Liver (tissue), 9 donors: ENCODE results near the gene SYNGR4. TPM values are rescaled to one million over a fixed set of nuclear protein-coding genes. Genes with fewer than 3 reads are reported as not detected.

Experiments used
- DNase-seq: peaks from one replicate; pipeline ENCODE4 v3.0.0-alpha.2; 2017; ENCODE audit warnings: low spot score
- H3K27ac ChIP-seq, 2 donors: one replicate each; pipeline ENCODE4 v1.7.0; 2013; ENCODE audit warnings: inconsistent platforms in 2 of 2, low read length in 2 of 2, control low read depth in 1 of 2, low read depth in 1 of 2, mild to moderate bottlenecking in 1 of 2
- H3K27me3 ChIP-seq, 4 donors: one replicate each; pipeline versions ENCODE4 v1.6.1 to v1.7.0; 2013; ENCODE audit warnings: low read length in 3 of 4, inconsistent platforms in 1 of 4, mild to moderate bottlenecking in 1 of 4, moderate library complexity in 1 of 4; ENCODE audit not compliant: control insufficient read depth in 4 of 4, insufficient read depth in 4 of 4
- H3K36me3 ChIP-seq, 4 donors: one replicate each; pipeline versions ENCODE4 v1.6.1 to v1.7.0; 2013; ENCODE audit warnings: low read length in 3 of 4, mild to moderate bottlenecking in 3 of 4, low read depth in 1 of 4, moderate library complexity in 1 of 4; ENCODE audit not compliant: control insufficient read depth in 4 of 4, insufficient read depth in 3 of 4
- H3K4me1 ChIP-seq, 4 donors: one replicate each; pipeline versions ENCODE4 v1.6.1 to v1.7.0; 2013; ENCODE audit warnings: low read length in 3 of 4, mild to moderate bottlenecking in 3 of 4, moderate library complexity in 1 of 4; ENCODE audit not compliant: control insufficient read depth in 4 of 4, insufficient read depth in 4 of 4
- H3K4me3 ChIP-seq, 3 donors: one replicate each; pipeline versions ENCODE4 v1.6.1 to v1.7.0; 2013; ENCODE audit warnings: low read length in 3 of 3, control low read depth in 1 of 3, low read depth in 1 of 3, mild to moderate bottlenecking in 1 of 3
- H3K9ac ChIP-seq, 2 donors: one replicate each; pipeline ENCODE4 v1.7.0; 2013; ENCODE audit warnings: low read length in 2 of 2, mild to moderate bottlenecking in 2 of 2, moderate library complexity in 2 of 2, control low read depth in 1 of 2, low read depth in 1 of 2
- H3K9me3 ChIP-seq, 4 donors: one replicate each; pipeline versions ENCODE4 v1.6.1 to v1.7.0; 2013; ENCODE audit warnings: low read length in 3 of 4; ENCODE audit not compliant: control insufficient read depth in 4 of 4
- EGR1 ChIP-seq, 2 donors: IDR thresholded peaks; 2 replicates each; pipeline ENCODE4 v1.6.1; 2016 to 2018; ENCODE audit warnings: antibody characterized with exemption in 2 of 2, low read depth in 2 of 2
- HNF4G ChIP-seq: IDR thresholded peaks from 2 replicates; pipeline ENCODE4 v1.6.1; 2016; ENCODE audit warnings: antibody characterized with exemption
- JUND ChIP-seq, 2 donors: IDR thresholded peaks; 2 replicates each; pipeline ENCODE4 v1.6.1; 2016; ENCODE audit warnings: antibody characterized with exemption in 2 of 2
- NR2F2 ChIP-seq: IDR thresholded peaks from 2 replicates; pipeline ENCODE4 v1.6.1; 2016; ENCODE audit warnings: antibody characterized with exemption
- RAD21 ChIP-seq, 2 donors: IDR thresholded peaks; 2 replicates each; pipeline ENCODE4 v1.6.1; 2016; ENCODE audit warnings: antibody characterized with exemption in 2 of 2, mild to moderate bottlenecking in 2 of 2
- SP1 ChIP-seq: IDR thresholded peaks from 2 replicates; pipeline ENCODE4 v1.6.1; 2018; ENCODE audit warnings: antibody characterized with exemption, mild to moderate bottlenecking
- WGBS: extraction: QIAGEN DNeasy Blood & Tissue Kit; methylation state at CpG from one replicate; pipeline ENCODE4 v1.1.7; 2013; 5-methylcytosine and 5-hydroxymethylcytosine counted together
- polyA plus RNA-seq, 2 donors: library from polyadenylated mRNA; stranded (reverse) in 1 of 2; unstranded in 1 of 2; fragments of 200-250 nt in 1 of 2; fragments of >200 nt in 1 of 2; fragmentation: Nextera tagmentation in 1 of 2; extraction: Ambion mirVana in 1 of 2; gene quantifications; one replicate each; pipeline versions ENCODE4 v1.2.1 to v1.2.3, GENCODE V29; 2013 to 2015
- total RNA-seq, 2 donors: library from RNA; depleted of rRNA; stranded (reverse); fragments of >200 nt; gene quantifications; one replicate each; pipeline ENCODE4 v1.2.3, GENCODE V29; 2014
- TF ChIP-seq, protein P1 (sequence below): IDR thresholded peaks from 2 replicates; pipeline ENCODE4 v1.6.1; 2016; ENCODE audit warnings: antibody characterized with exemption
- TF ChIP-seq, protein P2 (sequence below): IDR thresholded peaks from 2 replicates; pipeline ENCODE4 v1.6.1; 2016; ENCODE audit warnings: antibody characterized with exemption
- donor health status: healthy.
- donor health status: healthy.
- donor health status: healthy.
- donor health status: healthy.
- donor health status: healthy.

The SYNGR4 gene
- total and polyA plus RNA-seq, 4 donors = 0.09 TPM; not detected in 3

DNA sequence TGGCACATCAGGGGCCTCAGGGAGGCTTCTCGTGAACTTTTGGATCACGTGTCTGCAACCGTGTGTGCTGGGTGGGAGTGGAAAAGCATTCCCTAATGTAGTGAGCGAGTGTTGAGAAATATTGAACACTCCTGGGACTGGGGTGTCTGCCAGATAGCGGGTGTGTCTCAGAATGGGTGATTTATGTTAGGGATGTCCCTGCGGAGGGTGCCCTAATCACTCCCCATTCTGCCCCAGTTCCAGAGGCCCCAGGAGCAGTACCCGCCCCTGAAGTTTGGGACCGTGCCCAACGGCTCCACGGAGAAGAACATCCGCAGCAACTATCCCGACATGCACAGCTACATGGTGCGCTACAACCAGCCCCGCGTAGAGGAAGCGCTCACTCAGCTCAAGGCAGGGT, 57.4 kb downstream of the SYNGR4 start:
- WGBS = 79% methylated on average over 16 of the region's 16 CpGs
- DNase-seq = no peak
- no peaks in the 10 kb centered on the region for H3K9me3 ChIP-seq

DNA sequence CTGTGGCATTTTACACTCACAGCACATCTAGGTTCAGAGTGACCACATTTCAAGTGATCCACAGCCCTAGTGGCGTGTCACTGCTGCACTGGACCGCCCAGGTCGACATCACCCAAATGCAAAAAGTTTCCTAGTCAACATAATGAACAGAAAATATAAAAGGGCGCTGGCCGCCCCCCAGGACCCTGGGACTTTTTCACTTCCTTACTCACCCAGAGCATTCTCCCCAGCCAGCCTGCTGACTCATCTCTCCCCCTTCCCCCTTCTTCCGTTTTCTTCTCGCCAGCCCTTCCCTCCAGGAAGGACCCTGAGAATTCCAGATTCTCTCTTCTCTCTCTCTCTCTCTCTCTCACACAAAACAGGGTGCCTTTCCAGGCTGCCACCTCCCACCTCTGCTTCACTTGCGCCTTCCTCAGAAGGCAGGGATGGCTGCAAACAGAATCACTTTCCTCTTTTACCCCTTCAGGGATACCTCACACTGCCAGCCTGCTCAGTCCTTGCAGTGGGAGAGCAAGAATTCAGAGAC, 60.6 kb downstream of the SYNGR4 start:
- no peak overlapping the region for H3K4me3 ChIP-seq
- TF ChIP-seq RAD21 (IDR thresholded peaks at IDR 0.05) (no peak), JUND (IDR thresholded peaks at IDR 0.05) (peak in 1 of 2 donors; percentile 13)
- WGBS = 46% methylated on average over 8 of the region's 8 CpGs
- no peaks in the 10 kb centered on the region for H3K4me1 ChIP-seq
- H3K36me3 ChIP-seq = no peaks in the 10 kb centered on the region
- H3K27me3 ChIP-seq = no peaks in the 10 kb centered on the region
- H3K27ac ChIP-seq = no peak overlapping the region
- H3K9ac ChIP-seq = no peak overlapping the region
- H3K9me3 ChIP-seq = no peaks in the 10 kb centered on the region
- DNase-seq = no peak

More for the DNA sequence above, 57.4 kb downstream of the SYNGR4 start:
- Histone ChIP-seq H3K27ac (no peak overlapping the region), H3K36me3 (no peaks in the 10 kb centered on the region), H3K9ac (no peak overlapping the region), H3K27me3 (no peaks in the 10 kb centered on the region), H3K4me3 (no peak overlapping the region), H3K4me1 (no peaks in the 10 kb centered on the region)
- TF ChIP-seq SP1 = no peak
- TF ChIP-seq HNF4G = no peak
- TF ChIP-seq, protein P1, sequence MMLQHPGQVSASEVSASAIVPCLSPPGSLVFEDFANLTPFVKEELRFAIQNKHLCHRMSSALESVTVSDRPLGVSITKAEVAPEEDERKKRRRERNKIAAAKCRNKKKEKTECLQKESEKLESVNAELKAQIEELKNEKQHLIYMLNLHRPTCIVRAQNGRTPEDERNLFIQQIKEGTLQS = no peak
- TF ChIP-seq, protein P2, sequence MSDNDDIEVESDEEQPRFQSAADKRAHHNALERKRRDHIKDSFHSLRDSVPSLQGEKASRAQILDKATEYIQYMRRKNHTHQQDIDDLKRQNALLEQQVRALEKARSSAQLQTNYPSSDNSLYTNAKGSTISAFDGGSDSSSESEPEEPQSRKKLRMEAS = no peak
- TF ChIP-seq EGR1 (IDR thresholded peaks at IDR 0.05; ENCODE audit: low read depth in 2 of 2) = no peak
- TF ChIP-seq NR2F2 = no peak
- TF ChIP-seq RAD21 (IDR thresholded peaks at IDR 0.05) = no peak

Other genes with a start within 250 kb of the SYNGR4 start
- 10 to 100 TPM in 1 of 2 donors, 1 to 10 TPM in 1; 6.3 to 61.5 TPM for gene LIG1, start 194.0 kb upstream of the SYNGR4 start, total RNA-seq
- gene LIG1, start 194.0 kb upstream of the SYNGR4 start, polyA plus RNA-seq = 1 to 10 TPM; 6.7 to 7.5 TPM
- 1 to 10 TPM; 1.6 to 2.5 TPM for gene ZSWIM9, start 193.7 kb upstream of the SYNGR4 start, total RNA-seq
- gene ZSWIM9, start 193.7 kb upstream of the SYNGR4 start, polyA plus RNA-seq = 1 to 10 TPM in 1 of 2 donors, under 1 TPM in 1; 0.25 to 1.6 TPM
- gene CARD8, start 108.5 kb upstream of the SYNGR4 start, total RNA-seq = 10 to 100 TPM; 30.9 to 36.3 TPM
- gene CARD8, start 108.5 kb upstream of the SYNGR4 start, polyA plus RNA-seq = 10 to 100 TPM in 1 of 2 donors, 1 to 10 TPM in 1; 9.4 to 13.8 TPM
- 1 to 10 TPM in 1 of 2 donors, under 1 TPM in 1; 0.08 to 1.1 TPM for gene ZNF114, start 94.3 kb upstream of the SYNGR4 start, total RNA-seq
- gene ZNF114, start 94.3 kb upstream of the SYNGR4 start, polyA plus RNA-seq = under 1 TPM; 0.07 TPM
- gene EMP3, start 38.8 kb upstream of the SYNGR4 start, total RNA-seq = 10 to 100 TPM in 1 of 2 donors, 1 to 10 TPM in 1; 4.5 to 16.6 TPM
- gene EMP3, start 38.8 kb upstream of the SYNGR4 start, polyA plus RNA-seq = 10 to 100 TPM; 11.3 to 12.1 TPM
- gene TMEM143, start 427 bp upstream of the SYNGR4 start, total RNA-seq = 1 to 10 TPM; 3.2 to 5.4 TPM
- gene TMEM143, start 427 bp upstream of the SYNGR4 start, polyA plus RNA-seq = 10 to 100 TPM in 1 of 2 donors, 1 to 10 TPM in 1; 7.9 to 10.2 TPM
- gene KDELR1, start 27.2 kb downstream of the SYNGR4 start, total RNA-seq = 10 to 100 TPM; 32.3 to 34.9 TPM
- gene KDELR1, start 27.2 kb downstream of the SYNGR4 start, polyA plus RNA-seq = 10 to 100 TPM; 59.1 to 94.9 TPM
- gene GRIN2D, start 29.3 kb downstream of the SYNGR4 start, total RNA-seq = under 1 TPM; 0.17 to 0.33 TPM
- under 1 TPM in 1 of 2 donors, not detected in 1; 0.13 TPM for gene GRIN2D, start 29.3 kb downstream of the SYNGR4 start, polyA plus RNA-seq
- gene GRWD1, start 81.6 kb downstream of the SYNGR4 start, total RNA-seq = 10 to 100 TPM in 1 of 2 donors, 1 to 10 TPM in 1; 7.1 to 31.7 TPM
- 10 to 100 TPM; 11.1 to 19.5 TPM for gene GRWD1, start 81.6 kb downstream of the SYNGR4 start, polyA plus RNA-seq
- gene KCNJ14, start 91.2 kb downstream of the SYNGR4 start, total RNA-seq = under 1 TPM; 0.23 to 0.92 TPM
- gene KCNJ14, start 91.2 kb downstream of the SYNGR4 start, polyA plus RNA-seq = under 1 TPM; 0.06 to 0.12 TPM
- 10 to 100 TPM; 13.1 to 16.9 TPM for gene CYTH2, start 105.0 kb downstream of the SYNGR4 start, total RNA-seq
- 10 to 100 TPM; 13.0 to 13.2 TPM for gene CYTH2, start 105.0 kb downstream of the SYNGR4 start, polyA plus RNA-seq
- under 1 TPM in 1 of 2 donors, not detected in 1; 0.08 TPM for gene LMTK3, start 147.5 kb downstream of the SYNGR4 start, total RNA-seq
- under 1 TPM in 1 of 2 donors, not detected in 1; 0.08 TPM for gene LMTK3, start 147.5 kb downstream of the SYNGR4 start, polyA plus RNA-seq
- gene SULT2B1, start 187.8 kb downstream of the SYNGR4 start, total RNA-seq = not detected
- gene SULT2B1, start 187.8 kb downstream of the SYNGR4 start, polyA plus RNA-seq = under 1 TPM; 0.14 to 0.24 TPM
- not detected for gene SPACA4, start 242.4 kb downstream of the SYNGR4 start, total RNA-seq
- not detected for gene SPACA4, start 242.4 kb downstream of the SYNGR4 start, polyA plus RNA-seq